GM12873 (cell line): Measurements from ENCODE around the gene PGS1.

Experiments
- CTCF ChIP-seq: IDR thresholded peaks from 2 replicates; pipeline ENCODE4 v1.5.1; 2012; ENCODE audit warnings: low read depth, mild to moderate bottlenecking, moderate library complexity, low read length, control low read depth; ENCODE audit not compliant: insufficient read depth; ENCODE audit errors: missing control alignments

The PGS1 gene

GRCh38 chr17:78351449-78352006 lies 26.9 kb upstream of the PGS1 start:
- no peak for TF ChIP-seq CTCF

GRCh38 chr17:78353834-78354233 lies 24.6 kb upstream of the PGS1 start:
- no peak for TF ChIP-seq CTCF

- TF ChIP-seq CTCF: no peak
Measured at GRCh38 chr17:78355045-78355641, 23.3 kb upstream of the PGS1 start.

GRCh38 chr17:78355701-78356100 lies 22.7 kb upstream of the PGS1 start:
- no peak for TF ChIP-seq CTCF

- TF ChIP-seq CTCF: no peak
Measured at GRCh38 chr17:78356101-78356713, 22.2 kb upstream of the PGS1 start.

- no peak for TF ChIP-seq CTCF
Measured at GRCh38 chr17:78357177-78357586, 21.3 kb upstream of the PGS1 start.

- TF ChIP-seq CTCF: no peak
Measured at GRCh38 chr17:78357672-78358537, 20.5 kb upstream of the PGS1 start.
